Nephron progenitor cell (in vitro differentiated cells): Measurements from ENCODE around the gene COLQ.

Experiments
- DNase-seq: peaks from one replicate; pipeline ENCODE4 v3.0.0; 2021
- H3K27ac Mint-ChIP-seq: 2 replicates; pipeline ENCODE4 v1.8.0; 2021; ENCODE audit warnings: mild to moderate bottlenecking, moderate library complexity, mixed read lengths
- H3K27me3 Mint-ChIP-seq: 2 replicates; pipeline ENCODE4 v1.8.0; 2021; ENCODE audit warnings: mild to moderate bottlenecking, low read depth, mixed read lengths; ENCODE audit not compliant: poor library complexity
- H3K36me3 Mint-ChIP-seq: 2 replicates; pipeline ENCODE4 v1.8.0; 2021; ENCODE audit warnings: low read depth, mixed read lengths
- H3K4me1 Mint-ChIP-seq: 2 replicates; pipeline ENCODE4 v1.8.0; 2021; ENCODE audit warnings: mixed read lengths
- H3K4me3 Mint-ChIP-seq: 2 replicates; pipeline ENCODE4 v1.8.0; 2021; ENCODE audit warnings: mild to moderate bottlenecking, moderate library complexity, mixed read lengths
- H3K9me3 Mint-ChIP-seq: 2 replicates; pipeline ENCODE4 v1.8.0; 2021; ENCODE audit warnings: mild to moderate bottlenecking, moderate library complexity, mixed read lengths
- TF ChIP-seq, protein P1 (sequence below): fragments of 200-600 bp; sonication (generic); IDR thresholded peaks from 2 replicates; pipeline ENCODE4 v1.5.0; 2021; ENCODE audit warnings: antibody characterized with exemption

The COLQ gene

DNA sequence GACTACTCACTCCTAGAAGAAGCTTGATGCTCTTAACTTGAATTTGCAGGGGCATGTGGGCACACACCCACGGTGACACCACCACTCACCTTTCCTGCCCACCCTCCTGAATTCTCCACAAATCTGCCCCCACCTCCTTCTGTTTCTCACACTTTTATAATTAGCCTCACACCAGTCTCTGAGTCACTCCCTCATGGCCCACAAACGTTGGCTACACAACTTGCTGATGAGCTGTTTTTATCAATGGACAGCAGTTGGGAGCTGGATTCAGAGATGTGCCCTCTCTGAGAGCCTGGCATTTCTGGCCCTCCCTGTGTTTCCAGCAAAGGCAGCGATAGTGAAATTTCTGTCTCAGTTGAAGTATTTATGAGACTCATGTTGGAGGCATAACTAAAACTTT lies 1.3 kb downstream of the COLQ start:
- Mint-ChIP-seq H3K27ac (no peak overlapping the region), H3K36me3 (peaks cover 4% of the 10 kb centered on the region), H3K9me3 (no peaks in the 10 kb centered on the region), H3K27me3 (peaks cover 3% of the 10 kb centered on the region), H3K4me1 (peaks cover 32% of the 10 kb centered on the region), H3K4me3 (no peak overlapping the region)
- DNase-seq = no peak
- TF ChIP-seq, protein P1, sequence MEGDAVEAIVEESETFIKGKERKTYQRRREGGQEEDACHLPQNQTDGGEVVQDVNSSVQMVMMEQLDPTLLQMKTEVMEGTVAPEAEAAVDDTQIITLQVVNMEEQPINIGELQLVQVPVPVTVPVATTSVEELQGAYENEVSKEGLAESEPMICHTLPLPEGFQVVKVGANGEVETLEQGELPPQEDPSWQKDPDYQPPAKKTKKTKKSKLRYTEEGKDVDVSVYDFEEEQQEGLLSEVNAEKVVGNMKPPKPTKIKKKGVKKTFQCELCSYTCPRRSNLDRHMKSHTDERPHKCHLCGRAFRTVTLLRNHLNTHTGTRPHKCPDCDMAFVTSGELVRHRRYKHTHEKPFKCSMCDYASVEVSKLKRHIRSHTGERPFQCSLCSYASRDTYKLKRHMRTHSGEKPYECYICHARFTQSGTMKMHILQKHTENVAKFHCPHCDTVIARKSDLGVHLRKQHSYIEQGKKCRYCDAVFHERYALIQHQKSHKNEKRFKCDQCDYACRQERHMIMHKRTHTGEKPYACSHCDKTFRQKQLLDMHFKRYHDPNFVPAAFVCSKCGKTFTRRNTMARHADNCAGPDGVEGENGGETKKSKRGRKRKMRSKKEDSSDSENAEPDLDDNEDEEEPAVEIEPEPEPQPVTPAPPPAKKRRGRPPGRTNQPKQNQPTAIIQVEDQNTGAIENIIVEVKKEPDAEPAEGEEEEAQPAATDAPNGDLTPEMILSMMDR = no peak

DNA sequence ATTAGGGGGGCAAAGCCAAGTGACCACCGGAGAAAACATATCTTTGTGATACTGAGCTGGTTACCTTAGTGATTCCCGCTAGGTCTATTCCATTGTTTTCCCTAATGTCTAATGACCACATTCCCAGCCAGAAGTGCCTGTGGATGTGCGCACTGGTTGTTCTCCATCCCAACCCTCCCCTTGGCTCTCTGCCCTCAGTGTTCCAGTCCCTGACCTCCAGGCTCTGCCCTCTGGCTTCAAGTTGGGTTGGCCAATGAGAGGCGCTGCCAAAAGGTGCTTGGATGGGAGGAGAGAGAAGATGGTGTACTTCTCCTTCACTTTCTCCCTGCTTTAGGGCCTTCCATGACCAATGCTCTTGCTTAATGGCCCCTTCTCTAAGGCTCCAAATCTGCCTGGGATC lies 2.4 kb downstream of the COLQ start:
- DNase-seq = no peak
- Mint-ChIP-seq H3K27ac (no peak overlapping the region), H3K4me1 (peaks cover 37% of the 10 kb centered on the region), H3K4me3 (no peak overlapping the region), H3K9me3 (no peaks in the 10 kb centered on the region), H3K36me3 (peaks cover 4% of the 10 kb centered on the region), H3K27me3 (peaks cover 6% of the 10 kb centered on the region)
- TF ChIP-seq, protein P1 = no peak

DNA sequence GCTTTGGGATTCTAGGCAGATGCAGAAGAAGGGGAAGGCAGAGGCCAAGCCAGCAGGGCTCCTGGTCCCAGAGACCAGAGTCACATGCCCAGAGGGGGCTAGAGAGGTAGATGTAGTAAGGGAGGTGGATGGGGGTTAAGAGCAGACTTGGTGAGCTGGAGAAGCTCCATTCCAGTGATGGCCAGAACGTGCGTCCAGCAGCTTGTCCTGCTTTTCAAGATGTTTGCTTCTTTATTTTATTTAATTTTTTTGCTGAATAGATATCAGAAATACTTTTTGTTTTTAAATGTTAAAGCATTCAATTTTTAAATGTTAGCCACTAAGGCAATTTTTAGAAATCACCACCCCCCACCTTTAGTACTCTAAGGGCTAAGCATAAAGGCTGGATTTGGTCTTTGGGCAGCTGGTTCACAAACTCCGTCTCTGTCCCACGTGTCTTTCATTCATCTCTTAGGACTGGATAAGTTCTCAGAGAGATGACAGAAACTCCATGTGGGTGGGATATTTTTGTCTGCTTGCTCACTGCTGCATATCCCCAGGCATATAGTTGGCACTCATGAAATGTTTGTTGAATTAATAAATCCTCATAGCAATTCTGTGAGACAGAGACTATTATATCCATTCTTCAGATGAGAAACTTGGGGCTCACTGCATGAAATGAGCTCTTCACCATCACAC lies 6.7 kb downstream of the COLQ start:
- TF ChIP-seq, protein P1 = no peak
- no peak for DNase-seq
- Mint-ChIP-seq H3K27me3 (peaks cover 8% of the 10 kb centered on the region), H3K36me3 (peaks cover 4% of the 10 kb centered on the region), H3K4me3 (no peak overlapping the region), H3K9me3 (no peaks in the 10 kb centered on the region), H3K27ac (no peak overlapping the region), H3K4me1 (peaks cover 28% of the 10 kb centered on the region)

DNA sequence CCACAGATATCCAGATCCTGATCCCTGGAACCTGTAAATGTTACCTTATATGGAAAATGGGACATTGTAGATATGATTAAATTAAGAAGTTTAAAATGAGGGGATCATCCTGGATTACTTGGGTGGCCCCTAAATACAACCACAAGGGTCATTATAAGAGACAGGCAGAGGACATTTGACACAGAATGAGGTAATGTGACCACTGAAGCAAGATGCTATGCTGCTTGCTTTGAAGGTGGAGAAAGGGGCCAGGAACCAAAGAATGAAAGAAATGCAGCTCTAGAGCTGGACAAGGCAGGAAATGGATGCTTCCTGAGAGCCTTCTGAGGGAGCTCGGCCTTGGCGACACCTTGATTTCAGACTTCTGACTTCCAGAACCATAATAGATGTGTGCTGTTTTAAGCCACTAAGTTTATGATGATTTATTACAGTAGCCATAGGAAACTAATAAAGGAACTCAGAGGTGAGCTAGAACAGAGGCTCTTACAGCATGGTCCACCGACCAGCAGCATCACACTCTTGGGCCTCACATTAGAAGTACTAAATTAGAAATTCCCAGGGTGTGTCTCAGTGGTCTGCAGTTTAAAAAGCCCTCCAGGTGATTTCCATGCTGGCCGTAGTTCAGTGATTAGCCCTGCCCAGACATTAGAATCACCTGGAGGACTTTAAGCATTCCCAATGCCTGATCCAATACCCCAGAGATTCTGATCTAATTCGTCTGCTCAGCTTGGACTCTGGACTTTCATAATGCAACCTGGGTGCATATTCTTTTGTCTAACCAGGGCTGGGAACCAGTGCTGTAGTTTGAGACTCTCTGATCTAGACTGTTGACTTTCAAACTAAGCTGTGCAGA lies 7.5 kb downstream of the COLQ start:
- Mint-ChIP-seq H3K9me3 (no peaks in the 10 kb centered on the region), H3K27ac (no peak overlapping the region), H3K4me1 (peaks cover 26% of the 10 kb centered on the region), H3K4me3 (no peak overlapping the region), H3K36me3 (peaks cover 4% of the 10 kb centered on the region), H3K27me3 (peaks cover 8% of the 10 kb centered on the region)
- no peak for DNase-seq
- TF ChIP-seq, protein P1 = no peak

DNA sequence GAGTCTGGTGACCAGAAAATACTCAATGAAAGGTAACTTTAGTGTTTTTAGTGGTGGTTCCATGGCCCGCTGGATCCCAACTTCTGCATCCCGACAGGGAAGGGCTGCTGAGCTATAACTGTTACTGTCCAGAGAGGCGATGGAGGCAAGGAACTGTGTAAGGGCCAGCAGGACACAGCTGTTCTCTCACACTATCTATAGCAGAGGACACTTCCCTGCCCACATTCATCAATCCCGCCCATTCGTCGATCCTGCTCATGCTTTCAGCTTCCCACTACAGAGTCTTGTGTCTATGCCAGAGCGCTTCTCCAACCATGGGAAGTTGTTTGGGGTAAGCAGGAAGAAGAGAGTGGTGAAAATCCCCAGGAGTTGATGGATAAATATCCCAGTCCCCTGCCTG lies 8.4 kb downstream of the COLQ start:
- TF ChIP-seq, protein P1 = no peak
- peaks cover 12% of the 10 kb centered on the region for H3K27me3 Mint-ChIP-seq
- no peaks in the 10 kb centered on the region for H3K9me3 Mint-ChIP-seq
- peaks cover 26% of the 10 kb centered on the region for H3K4me1 Mint-ChIP-seq
- no peak for DNase-seq
- H3K4me3 Mint-ChIP-seq = no peak overlapping the region
- H3K27ac Mint-ChIP-seq = no peak overlapping the region
- H3K36me3 Mint-ChIP-seq = peaks cover 2% of the 10 kb centered on the region
